ENCODE measurements around the gene TXN.
"Not testable (repeated sequence)": the region's sequence is repeated elsewhere in the genome, so short reads cannot be mapped to it uniquely, and the experiment has no call there.

The TXN gene

DNA sequence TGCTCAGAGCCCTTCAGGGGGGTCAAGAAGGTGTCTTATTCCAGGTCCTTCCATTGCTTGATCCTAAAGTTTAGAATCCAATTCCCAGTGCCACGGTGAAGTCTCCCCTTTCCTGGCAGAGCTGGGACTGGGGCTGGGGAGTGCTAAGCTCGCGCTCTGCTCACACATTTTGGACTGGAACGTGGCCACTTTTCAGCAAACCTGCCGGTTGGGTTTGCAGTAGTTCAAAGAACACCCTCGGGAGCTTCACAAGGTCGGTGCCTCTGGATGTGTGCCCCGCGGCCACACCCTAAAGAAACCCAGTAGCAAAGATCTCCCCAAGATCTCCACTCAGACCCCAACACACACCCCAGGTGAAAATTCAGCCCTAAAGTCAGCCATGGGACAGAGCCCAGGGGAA lies 48.3 kb downstream of the TXN start, which contains the start of gene C9orf152:
C9orf152 (minus strand) TSS at position 129 of the 400 bp plus-strand sequence. CDS start 580 bp downstream, outside the sequence.
- no peak for DNase-seq (ENCODE audit: low spot score)

DNA sequence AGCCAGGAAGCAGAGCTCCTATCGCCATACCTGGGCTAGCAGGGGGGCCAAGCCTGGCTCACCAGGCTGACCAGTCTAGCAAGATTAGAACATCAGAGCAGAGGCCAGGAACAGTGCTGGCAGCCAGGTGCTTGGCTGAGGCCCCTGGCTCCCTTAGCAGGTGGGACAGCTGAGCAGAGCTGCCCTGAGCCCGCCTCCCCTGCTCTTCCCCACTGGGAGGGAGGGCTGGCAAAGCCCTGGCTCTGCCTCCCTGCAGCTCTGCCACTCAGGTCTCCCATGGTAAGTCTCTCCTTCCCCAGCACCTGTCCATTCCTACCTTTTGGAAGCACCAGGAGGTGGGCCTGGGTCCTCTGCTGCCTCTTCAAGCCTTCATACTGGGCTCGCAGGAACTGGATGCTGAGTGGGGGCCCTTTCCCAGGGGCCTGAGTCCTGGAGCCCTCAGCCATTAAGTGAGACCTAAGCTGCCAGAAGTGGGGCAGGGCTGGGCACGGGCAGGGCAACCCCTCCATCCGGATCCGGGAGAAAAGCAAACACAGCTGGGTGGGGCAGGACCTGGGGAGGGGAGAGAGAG lies 49.2 kb downstream of the TXN start:
- no peak for DNase-seq (ENCODE audit: low spot score)

DNA sequence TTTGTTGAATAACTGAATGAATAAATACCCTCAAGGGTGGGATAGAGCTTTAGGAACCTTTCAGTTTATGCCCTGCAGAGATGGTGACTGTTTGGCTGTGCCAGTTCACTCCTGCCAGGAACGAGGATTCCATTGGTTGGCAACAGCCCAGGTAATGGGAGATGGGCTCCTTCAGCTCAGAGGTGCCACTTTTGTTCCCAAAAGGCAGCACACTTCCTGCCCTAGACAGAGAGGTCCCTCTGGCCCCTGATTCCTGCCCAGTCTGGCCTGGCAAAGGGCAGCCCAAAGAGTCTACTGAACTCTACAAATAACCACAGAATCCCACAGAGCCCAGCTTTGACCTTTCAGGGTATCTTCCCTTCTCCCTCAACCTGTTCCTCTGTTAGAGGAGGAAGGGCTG lies 49.9 kb downstream of the TXN start:
- no peak for DNase-seq (ENCODE audit: low spot score)

DNA sequence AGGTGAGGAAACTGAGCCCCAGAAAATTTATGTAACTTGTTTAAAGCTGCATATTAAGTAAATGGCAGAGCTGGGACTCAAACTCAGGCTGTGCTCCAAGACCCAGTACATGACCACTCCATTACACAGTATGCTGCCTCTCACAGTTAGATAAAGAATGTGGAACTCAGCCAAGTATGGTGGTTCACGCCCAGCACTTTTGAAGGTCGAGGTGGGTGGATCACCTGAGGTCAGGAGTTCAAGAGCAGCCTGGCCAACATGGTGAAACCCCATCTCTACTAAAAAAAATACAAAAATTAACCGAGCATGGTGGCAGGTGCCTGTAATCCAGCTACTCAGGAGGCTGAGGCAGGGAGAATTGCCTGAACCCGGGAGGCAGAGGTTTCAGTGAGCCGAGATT lies 50.7 kb downstream of the TXN start:
- not testable (repeated sequence) for DNase-seq (ENCODE audit: low spot score)

DNA sequence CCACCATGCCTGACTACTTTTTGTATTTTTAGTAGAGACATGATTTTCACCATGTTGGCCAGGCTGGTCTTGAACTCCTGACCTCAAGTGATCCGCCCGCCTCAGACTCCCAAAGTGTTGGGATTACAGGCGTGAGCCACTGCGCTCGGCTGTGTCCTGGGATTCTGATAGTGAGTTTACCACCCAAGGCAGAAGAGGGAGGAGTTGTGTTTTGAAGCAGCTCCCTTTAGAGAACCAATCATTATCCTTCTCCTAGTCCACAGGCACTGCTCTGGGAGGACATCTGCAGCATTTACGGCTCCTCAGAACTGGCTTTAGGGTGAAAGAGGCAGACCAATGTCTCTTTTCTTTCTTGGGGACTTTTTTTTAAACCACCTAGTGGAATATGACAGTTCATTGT lies 54.1 kb downstream of the TXN start:
- DNase-seq (ENCODE audit: low spot score), result no peak

DNA sequence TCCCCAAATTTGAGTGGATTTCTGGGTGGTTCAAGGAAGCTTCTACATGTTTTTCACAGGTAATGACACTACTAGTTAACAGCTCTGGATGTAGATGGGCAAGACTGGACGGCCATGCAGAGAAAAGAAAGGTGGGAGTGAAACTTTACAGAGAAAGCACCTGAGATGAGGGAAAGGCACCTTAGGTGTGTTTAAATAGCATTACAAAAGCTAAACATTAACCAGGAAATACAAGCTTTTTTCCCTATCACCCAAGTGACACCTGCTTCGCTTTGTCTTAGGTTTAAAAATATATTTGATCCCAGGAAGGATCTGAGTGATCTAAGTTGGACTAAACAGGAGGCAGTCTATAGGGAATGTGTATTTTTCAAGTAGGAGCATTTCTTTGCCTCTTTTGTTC lies 56.7 kb downstream of the TXN start:
- DNase-seq (ENCODE audit: low spot score), result no peak

DNA sequence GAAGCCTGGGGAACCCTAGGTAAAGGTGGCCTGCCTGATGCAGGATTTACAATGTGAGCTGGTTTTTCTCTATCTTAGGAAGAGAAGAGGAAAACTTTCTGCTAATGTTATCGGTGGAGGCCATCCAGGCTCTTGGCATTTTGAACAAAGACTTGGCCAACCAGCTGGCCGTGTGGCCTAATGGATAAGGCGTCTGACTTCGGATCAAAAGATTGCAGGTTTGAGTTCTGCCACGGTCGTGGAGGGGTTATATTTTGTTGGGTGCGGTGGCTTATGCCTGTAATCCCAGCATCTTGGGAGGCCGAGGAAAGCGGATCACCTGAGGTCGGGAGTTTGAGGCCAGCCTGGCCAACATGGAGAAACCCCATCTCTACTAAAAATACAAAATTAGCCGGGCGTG lies 58.0 kb downstream of the TXN start:
- no peak for DNase-seq (ENCODE audit: low spot score)

DNA sequence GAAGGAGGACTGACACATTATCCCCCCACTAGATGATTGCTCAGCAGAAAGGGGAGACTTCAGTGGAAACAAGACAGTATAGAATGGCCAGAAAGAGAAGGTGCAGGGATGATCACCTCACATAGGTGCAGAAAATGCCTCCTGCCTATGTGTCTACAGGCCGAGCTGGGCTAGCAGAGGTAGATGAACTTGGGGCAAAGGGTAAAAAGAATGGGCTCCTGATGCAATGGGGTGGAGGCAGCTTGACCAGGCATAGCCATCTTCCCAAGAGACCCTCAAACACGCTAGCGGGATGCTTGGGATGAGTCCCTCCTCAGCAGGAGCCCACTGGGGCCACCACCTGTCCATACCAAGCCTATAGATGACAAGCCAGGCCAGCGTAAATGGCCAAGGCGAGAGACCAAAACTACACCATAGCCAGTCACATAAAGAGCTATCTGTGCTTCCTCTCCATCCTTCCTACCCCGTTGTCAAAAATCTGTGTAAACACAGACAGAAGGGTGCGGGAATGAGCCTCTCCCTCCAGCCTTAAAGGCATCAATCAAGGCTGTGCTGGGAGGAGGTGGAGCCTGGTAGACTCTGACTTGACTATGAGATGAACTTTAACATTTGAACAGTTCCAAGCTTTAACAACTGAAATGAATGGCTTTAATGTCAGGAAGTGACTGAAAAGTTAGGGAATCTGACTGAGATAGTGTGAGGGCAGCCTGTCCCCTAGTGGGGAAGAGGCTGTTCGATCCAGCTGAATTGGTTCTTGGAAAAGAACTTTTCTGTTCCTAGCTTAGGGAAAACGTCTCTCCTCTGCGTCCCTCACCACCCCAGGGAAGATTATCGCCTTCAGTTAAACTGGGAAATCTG lies 58.7 kb downstream of the TXN start:
- no peak for DNase-seq (ENCODE audit: low spot score)

DNA sequence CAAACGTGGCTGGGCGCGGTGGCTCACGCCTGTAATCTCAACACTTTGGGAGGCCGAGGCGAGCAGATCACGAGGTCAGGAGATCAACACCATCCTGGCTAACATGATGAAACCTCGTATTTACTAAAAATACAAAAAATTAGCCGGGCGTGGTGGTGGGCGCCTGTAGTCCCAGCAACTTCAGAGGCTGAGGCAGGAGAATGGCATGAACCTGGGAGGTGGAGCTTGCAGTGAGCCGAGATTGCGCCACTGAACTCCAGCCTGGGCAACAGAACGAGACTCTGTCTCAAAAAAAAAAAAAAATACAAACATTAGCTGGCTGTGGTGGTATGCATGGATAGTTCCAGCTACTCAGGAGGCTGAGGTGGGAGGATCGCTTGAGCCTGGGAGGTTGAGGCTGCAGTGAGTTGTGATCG lies 60.2 kb downstream of the TXN start:
- not testable (repeated sequence) for DNase-seq (ENCODE audit: low spot score)
